Amniotic epithelial cell (primary cell): ENCODE data around the gene SLC24A5.
A peak's percentile ranks its signal among the peaks of the same experiment; 100 is the strongest.

ENCODE experiments used
- DNase-seq: peaks from one replicate; pipeline ENCODE4 v3.0.0-alpha.2; 2010; ENCODE audit warnings: low read depth

Gene SLC24A5

GRCh38 chr15:48120745-48121144, at the start of gene SLC24A5:
Gene SLC24A5, plus strand, starts transcription at chr15:48120990. Its CDS starts 55 bp downstream, at chr15:48121045.
- DNase-seq, result no peak

GRCh38 chr15:48072941-48073340, 47.8 kb upstream of the SLC24A5 start:
- no peak for DNase-seq

- no peak for DNase-seq
Measured at GRCh38 chr15:48073881-48074280, 46.9 kb upstream of the SLC24A5 start.

GRCh38 chr15:48076454-48076853, 44.3 kb upstream of the SLC24A5 start:
- DNase-seq, result peak; percentile 44

DNA sequence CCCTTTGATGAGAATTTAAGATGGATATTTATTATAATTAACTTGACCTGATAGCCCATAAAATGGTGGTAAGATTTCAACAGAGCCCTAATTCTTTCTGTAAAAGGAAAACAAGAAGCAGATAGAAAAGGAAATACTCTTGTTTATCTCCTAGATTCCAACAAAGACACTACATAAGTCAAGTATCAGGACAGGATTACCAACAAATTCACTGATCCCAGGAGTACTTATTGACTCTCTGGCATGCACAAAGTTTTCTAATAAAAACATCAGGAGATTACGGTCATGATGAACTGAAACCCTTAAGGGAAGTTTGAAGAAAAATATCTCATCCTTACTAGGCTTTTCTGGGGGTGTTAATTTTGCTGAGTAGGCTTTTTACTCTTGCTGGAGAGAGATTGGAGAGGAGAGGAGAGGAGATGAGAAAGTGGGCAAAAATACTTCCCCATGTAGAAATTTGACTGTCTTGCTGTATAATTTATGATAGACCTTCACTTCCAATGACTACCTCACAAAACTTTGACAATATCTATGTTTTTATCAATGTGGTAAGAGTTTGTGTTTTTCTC, 43.1 kb upstream of the SLC24A5 start:
- no peak for DNase-seq

DNA sequence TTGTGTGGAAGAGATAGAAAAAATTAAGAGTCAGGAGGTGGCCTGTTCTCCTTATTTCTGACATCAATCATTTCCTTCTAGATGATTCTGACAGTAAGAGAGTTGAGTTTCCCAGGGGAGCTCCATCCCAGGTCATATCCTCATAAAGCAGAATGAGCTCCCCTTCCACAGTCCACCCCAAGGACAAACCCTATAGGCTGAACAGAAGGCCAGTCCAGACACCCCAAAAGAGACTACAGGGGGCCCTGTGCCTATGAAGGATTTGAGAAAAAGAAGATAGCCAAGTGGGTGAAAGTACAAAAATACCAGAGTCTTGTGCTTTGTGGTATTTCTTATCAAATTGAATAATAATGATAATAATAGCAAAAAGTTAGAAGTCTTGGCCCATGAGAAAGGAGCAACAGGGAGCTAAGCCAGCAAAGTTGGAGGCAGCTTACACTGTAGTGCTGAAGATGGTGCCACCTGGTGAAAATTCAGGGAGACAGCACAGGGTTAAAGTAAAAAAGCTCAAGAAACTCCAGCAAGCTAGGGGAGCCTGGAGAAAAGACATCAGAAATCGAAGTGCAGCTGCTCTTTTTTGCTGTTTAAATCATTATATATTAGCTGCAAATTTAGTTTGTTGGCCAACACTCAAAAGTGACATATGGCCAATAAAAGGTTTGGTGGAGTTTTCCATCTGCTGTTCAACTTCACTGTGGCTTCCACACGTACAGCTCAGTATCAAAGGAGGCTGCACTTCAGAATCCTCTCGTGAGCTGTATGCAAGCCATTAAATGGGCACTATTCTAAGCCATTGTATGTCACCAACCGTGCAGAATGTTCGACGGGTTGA, 35.8 kb upstream of the SLC24A5 start:
- DNase-seq, result peak; percentile 49

GRCh38 chr15:48085591-48085930, 35.2 kb upstream of the SLC24A5 start:
- DNase-seq, result no peak

- DNase-seq, result no peak
Measured at GRCh38 chr15:48086133-48086532, 34.7 kb upstream of the SLC24A5 start.

DNA sequence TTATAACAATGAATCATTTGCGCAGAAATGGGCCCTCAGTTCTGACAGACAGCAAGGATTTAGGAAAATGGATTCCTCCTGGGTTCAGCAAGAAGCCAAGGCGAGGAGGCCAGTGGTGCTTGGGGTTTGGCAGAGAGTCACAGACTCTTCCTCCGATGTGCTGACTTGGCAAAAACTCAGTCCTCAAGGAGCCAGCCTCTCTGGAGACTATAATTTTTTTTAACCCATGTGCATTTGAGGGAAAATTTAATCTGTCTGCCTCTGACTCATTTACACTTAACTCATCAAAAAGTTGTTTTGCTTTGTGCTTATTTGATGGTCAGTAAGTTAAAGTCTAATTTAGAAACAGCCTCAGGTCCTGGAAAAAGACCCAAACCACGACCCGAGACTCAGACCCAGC, 34.2 kb upstream of the SLC24A5 start:
- peak; percentile 17 for DNase-seq

DNA sequence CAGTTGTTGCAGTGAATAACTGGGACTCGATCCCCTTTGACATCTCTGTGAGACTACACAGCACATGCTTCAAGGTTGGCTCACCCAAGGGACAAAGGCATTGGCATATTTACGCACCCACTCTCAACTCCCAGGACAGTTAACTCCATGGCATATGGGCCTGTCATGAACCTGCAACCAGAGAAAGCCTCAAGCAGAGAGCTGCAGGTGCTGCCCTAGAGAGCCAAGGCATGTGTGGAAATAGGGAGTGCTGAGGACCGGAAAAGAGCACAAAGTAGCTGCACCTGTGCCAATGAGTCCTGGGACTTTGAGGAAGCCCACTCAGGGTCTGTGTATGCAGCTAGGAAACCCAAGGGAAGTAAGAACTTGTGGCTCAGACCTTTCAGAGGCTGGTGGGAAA, 32.9 kb upstream of the SLC24A5 start:
- DNase-seq, result no peak

DNA sequence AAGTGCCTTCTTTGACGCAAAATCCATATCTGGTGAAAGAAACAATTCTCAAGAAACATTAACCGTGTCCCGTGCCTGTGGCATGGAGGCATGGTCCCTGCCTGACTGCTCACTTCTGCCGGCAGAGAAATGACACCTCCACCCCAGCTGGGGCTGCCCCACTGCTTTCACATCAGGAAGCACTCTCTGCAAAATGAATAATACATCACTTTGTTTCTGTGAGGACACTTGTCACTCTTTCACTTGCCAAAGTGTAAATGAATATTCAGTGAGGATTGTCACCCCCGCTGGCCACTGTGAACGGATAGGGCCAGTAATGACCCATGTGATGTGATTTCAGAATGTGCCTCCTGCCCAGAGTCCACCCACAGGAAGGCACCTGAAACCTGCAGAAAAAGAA, 31.1 kb upstream of the SLC24A5 start:
- DNase-seq, result no peak

GRCh38 chr15:48090115-48090514, 30.7 kb upstream of the SLC24A5 start:
- DNase-seq, result no peak

GRCh38 chr15:48090666-48091065, 30.1 kb upstream of the SLC24A5 start:
- DNase-seq, result peak; percentile 21

GRCh38 chr15:48091522-48091921, 29.3 kb upstream of the SLC24A5 start:
- DNase-seq, result no peak

- no peak for DNase-seq
Measured at GRCh38 chr15:48096355-48096786, 24.4 kb upstream of the SLC24A5 start.

- peak; percentile 90 for DNase-seq
Measured at GRCh38 chr15:48096813-48097212, 24.0 kb upstream of the SLC24A5 start.

DNA sequence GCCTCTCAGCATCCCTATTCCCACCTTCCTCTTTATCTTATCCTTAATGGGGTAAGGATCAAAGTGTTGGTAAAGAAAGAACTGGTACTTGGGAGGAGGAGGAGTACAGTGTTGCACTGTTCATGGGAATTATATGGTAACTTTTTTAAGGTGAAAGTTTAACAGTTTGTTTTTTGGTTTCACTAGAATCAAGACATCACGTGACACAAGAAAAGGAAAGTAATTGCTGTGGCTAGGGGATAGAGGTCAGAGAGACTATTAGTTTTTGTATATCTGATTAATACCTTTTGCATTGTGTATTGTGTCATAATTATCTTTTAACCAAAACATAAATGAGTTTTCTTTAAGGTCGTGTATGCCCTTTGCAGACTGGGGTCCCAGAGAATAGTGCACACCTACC, 23.5 kb upstream of the SLC24A5 start:
- DNase-seq, result no peak

- peak; percentile 34 for DNase-seq
Measured at GRCh38 chr15:48101376-48101961, 19.3 kb upstream of the SLC24A5 start.

- DNase-seq, result peak; percentile 25
Measured at GRCh38 chr15:48102167-48102566, 18.6 kb upstream of the SLC24A5 start.

DNA sequence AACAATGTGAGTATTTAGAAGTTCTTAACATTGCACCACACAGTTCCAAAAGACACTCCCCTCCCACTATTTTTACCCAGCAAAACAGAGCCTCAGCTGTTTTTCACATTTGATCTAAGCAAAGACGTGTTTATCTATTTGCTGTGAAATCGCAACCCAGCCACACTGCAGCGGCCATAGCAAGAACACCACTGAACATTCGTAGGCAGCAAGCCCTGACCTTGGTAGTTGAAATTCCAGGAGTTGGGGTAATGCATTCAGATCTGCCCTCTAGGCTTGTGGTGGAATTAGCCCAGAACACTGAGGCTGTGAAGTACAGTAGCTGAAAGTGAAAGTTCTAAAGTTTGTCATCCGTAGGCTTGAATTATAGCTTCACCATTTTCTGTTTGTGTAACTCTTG, 17.1 kb upstream of the SLC24A5 start:
- peak; percentile 54 for DNase-seq

DNA sequence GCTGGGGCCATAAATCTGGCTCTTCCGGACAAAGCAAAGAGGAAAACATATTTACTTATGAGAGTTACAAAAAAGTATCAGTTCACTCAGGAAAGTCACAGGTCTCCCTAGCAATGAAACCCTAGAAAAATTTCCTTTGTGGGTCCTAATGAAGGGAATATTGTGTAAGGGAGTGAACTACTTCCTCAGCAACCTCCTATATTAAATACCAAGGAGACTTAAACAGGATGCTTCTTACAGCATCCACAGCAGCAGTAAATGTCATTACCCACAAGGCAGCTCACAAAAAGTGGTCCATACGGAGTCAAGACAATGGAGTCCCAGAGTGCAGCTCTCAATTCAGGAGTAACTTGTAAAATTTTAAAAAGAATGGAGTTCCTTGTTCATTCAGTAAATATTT, 14.9 kb upstream of the SLC24A5 start:
- no peak for DNase-seq

- no peak for DNase-seq
Measured at GRCh38 chr15:48109212-48109611, 11.6 kb upstream of the SLC24A5 start.

- DNase-seq, result no peak
Measured at GRCh38 chr15:48109856-48110531, 10.8 kb upstream of the SLC24A5 start.
